Measurements from ENCODE around the gene CRYAB. TPM values are rescaled to one million over a fixed set of nuclear protein-coding genes. Genes with fewer than 3 reads are reported as not detected.
"Not testable (repeated sequence)": the region's sequence is repeated elsewhere in the genome, so short reads cannot be mapped to it uniquely, and the experiment has no call there.

Gene CRYAB
- total RNA-seq, 4 donors from 2014 or later, result 82.4 to 1,340 (median 304) TPM

DNA sequence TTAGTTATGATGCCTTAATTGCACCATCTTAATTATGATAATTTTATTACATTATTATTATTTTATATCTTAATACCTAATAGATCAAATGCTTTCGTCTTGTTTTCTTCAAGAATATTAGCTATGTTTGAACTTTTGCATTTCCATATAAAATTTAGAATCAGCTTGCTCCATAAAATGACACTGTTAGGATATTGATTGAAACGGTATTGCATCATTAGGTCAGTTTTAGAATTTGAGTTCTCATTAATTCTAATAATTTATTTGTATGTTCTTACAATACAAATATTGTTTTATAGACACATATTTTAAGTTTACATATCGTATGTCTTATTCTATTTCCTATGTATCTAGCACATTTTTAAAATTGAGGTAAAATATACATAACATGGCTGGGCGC, 25.5 kb downstream of the CRYAB start:
- DNase-seq (ENCODE audit: low spot score), result no peak
- no peak for ATAC-seq (ENCODE audit: low FRiP score)
- no peak for TF ChIP-seq CTCF (IDR thresholded peaks at IDR 0.05)

DNA sequence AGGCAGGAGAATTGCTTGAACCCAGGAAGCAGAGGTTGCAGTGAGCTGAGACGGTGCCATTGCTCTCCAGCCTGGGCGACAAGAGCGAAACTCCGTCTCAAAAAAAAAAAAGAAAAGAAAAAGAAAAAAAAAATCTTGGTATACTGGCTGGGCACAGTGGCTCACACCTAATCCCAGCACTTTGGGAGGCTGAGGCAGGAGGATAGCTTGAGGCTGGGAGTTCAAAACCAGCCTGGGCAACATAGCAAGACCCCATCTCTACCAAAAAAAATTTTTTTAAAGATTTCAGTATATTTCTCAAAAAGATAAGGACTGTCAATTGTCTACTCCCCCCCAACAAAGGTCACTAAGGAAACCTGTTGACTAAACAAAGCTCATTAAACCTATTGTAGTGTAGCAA, 26.5 kb downstream of the CRYAB start:
- not testable (repeated sequence) for ATAC-seq (ENCODE audit: low FRiP score); DNase-seq (ENCODE audit: low spot score)

DNA sequence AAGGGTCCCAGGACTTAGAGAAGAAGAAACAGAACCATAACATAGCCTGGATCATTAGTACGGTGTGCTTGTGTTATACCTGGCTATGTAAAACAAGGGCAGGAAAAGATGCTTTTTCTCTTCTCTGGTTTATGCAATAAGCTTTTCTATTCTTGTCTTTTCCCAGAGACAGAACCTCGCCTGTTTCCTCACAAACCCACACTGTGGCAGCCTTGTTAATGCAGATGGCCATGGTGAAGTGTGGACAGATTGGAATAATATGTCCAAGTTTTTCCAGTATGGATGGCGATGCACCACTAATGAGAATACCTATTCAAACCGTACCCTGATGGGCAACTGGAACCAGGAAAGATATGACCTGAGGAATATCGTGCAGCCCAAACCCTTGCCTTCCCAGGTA, 29.4 kb downstream of the CRYAB start:
- DNase-seq (ENCODE audit: low spot score), result no peak
- ATAC-seq (ENCODE audit: low FRiP score), result no peak
- TF ChIP-seq CTCF (IDR thresholded peaks at IDR 0.05), result no peak

- DNase-seq (ENCODE audit: low spot score), result no peak
- peak; percentile 16 for ATAC-seq (ENCODE audit: low FRiP score)
- TF ChIP-seq CTCF (IDR thresholded peaks at IDR 0.05), result no peak
These were observed 32.0 kb downstream of the CRYAB start for GRCh38 chr11:111879637-111879960.

DNA sequence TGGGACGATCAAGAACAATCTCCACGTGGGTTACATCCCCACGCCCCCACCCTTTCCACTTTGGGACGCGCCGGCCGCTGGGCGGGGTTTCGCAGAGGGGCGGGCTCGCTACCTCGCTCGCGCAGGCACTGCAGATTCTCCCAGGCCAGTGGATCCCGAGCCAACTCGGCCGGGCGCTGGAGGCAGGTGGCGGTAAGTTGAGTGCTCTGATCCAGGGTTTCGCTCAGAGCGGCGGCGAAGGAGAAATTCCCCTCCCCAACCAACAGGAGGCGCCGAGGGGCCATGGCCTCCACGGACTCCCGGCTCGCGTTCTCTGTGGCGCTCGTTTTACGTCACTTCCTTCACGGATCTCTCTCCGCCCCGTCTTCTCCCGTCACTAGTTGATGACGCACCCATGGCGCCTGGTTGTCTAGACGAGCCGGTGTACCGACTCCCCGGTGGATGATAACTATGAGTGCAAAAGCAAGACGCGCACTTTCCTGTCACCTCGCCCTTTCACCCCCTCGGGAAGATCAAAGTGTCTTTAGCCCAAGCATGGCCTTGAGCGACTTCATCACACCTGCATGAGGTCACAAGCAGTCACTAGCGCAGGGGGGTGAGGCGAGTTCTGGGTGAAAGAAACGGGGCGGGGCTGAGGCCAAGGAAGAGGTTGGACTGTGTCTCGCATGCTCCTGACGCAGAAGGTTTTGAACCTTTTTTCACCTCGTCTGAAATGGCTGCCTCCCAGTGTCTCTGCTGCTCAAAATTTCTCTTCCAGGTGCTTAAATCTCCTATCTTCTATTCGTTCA, 32.5 kb downstream of the CRYAB start, which contains the start of the genes CFAP68 and FDXACB1:
Gene CFAP68 (plus strand): TSS at position 693 of the 788 bp plus-strand sequence. CDS start 20 bp downstream, at position 713.
Gene FDXACB1 (minus strand): TSS at position 317 of the 788 bp plus-strand sequence. CDS start 33 bp downstream, at position 284.
- peak in 2 of 3 donors; percentile 86 to 95 for TF ChIP-seq CTCF (IDR thresholded peaks at IDR 0.05)
- ATAC-seq (ENCODE audit: low FRiP score), result peak; percentile 98
- peak; percentile 91 for DNase-seq (ENCODE audit: low spot score)

DNA sequence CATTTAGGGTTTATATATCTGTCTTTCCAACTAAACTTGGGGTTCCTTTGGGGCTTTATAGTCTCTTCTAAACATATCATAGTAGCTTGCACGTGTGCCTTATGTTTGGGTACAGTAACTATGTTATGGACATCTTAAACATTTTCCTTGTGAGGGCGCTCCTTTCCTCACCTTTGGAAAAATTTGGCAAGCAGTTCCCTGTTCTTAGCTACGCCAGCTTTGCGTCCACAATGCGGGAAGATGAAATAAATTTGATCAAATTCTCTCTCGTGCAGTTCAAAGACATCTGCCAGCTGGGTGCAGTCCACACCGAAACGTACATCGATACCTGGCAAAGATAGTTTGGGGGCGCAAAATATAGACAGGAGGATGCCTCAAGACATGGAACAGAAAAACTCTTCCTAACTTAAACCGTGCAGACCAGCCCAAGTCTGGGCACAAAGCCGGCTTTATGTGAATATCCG, 33.2 kb downstream of the CRYAB start:
- TF ChIP-seq CTCF (IDR thresholded peaks at IDR 0.05), result no peak
- peak; percentile 1 for ATAC-seq (ENCODE audit: low FRiP score)
- DNase-seq (ENCODE audit: low spot score), result no peak

DNA sequence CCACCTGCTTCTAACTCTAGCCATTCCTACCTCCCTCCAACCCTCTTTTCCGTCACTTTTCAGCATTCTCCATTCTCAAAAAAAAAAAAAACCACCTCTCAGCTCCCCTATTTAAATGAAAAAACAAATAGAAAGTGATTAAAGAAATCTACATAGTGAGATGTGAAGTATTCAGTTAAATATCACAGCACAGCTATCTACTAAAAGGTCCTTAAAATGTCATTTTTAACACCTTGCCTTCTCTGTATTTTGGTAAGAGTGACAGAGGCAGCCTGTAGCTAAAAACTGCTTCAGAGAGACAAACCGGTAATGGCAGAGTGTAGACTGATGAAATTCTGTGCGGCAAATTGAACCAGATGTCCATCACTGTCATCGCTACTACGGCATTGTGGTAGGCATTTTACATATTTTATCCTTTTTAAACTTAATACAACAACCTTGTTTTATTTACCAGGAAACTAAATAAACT, 39.8 kb downstream of the CRYAB start:
- no peak for TF ChIP-seq CTCF (IDR thresholded peaks at IDR 0.05)
- ATAC-seq (ENCODE audit: low FRiP score) (no peak), DNase-seq (ENCODE audit: low spot score) (no peak)
